Hepatocyte (in vitro differentiated cells): ENCODE results near the gene ZNF669.

Experiments
- EZH2 ChIP-seq: fragments of 200-600 bp; sonication (generic); IDR thresholded peaks from 2 replicates; pipeline ENCODE4 v1.6.1; 2016; ENCODE audit warnings: antibody characterized with exemption, mild to moderate bottlenecking, borderline replicate concordance
- TF ChIP-seq, protein P1 (sequence below): fragments of 200-600 bp; sonication (generic); IDR thresholded peaks from 2 replicates; pipeline ENCODE4 v1.5.1; 2016; ENCODE audit warnings: antibody characterized with exemption, mild to moderate bottlenecking; ENCODE audit not compliant: poor library complexity

DNA sequence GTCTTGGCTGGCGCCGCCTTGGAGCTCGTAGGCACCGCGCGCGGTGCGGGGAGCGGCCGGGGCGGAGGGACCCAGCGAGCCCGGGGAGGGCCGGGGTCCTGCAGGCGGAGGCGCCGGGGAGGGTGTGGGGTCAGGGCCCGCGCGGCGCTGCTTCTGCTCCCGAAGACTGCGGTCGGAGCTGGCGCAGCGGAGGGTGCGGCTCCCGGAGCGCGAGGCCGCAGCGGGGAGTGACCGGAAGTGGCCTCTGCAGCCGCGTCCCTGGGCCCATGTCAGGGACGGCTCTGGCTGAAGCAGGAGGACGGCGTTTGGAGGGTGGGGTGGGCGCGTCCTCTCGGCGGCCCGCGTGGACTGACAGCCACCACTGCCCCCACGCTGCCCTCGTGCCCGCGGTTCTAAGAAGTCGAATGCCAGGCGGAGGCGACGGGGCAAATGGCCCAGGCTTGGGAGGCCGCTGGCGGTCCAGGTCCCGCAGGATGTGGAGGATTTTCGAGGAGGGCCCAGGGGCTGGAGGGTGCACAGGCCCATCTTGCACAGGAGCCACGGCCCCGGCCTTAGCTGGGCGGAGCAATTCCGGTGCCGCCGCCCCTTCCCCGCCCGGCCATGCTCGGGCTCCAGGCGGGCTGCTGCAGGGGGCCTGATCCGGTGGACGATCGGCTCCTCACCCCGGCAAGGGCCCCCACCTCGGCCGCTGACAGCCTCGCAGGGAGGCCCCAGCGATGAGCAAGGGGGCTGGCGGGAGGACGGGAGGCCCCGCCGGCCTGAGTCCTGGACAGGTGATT is 7.7 kb upstream of the ZNF669 start:
- TF ChIP-seq, protein P1, sequence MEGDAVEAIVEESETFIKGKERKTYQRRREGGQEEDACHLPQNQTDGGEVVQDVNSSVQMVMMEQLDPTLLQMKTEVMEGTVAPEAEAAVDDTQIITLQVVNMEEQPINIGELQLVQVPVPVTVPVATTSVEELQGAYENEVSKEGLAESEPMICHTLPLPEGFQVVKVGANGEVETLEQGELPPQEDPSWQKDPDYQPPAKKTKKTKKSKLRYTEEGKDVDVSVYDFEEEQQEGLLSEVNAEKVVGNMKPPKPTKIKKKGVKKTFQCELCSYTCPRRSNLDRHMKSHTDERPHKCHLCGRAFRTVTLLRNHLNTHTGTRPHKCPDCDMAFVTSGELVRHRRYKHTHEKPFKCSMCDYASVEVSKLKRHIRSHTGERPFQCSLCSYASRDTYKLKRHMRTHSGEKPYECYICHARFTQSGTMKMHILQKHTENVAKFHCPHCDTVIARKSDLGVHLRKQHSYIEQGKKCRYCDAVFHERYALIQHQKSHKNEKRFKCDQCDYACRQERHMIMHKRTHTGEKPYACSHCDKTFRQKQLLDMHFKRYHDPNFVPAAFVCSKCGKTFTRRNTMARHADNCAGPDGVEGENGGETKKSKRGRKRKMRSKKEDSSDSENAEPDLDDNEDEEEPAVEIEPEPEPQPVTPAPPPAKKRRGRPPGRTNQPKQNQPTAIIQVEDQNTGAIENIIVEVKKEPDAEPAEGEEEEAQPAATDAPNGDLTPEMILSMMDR = no peak
- no peak for TF ChIP-seq EZH2
